Coronary artery (tissue), 2 donors: ENCODE data around the gene ANTKMT.

Source experiments
- DNase-seq: peaks from one replicate; pipeline ENCODE4 v3.0.0-alpha.2; 2017; ENCODE audit warnings: low spot score
- H3K27ac ChIP-seq, 2 donors: fragments of 200-600 bp; sonication (generic); one replicate each; pipeline ENCODE4 v1.5.1; 2016 to 2019
- H3K4me3 ChIP-seq: fragments of 200-600 bp; sonication (generic); 2 replicates; pipeline ENCODE4 v1.5.1; 2016; ENCODE audit warnings: mild to moderate bottlenecking, moderate library complexity
- TF ChIP-seq, protein P1 (sequence below): fragments of 200-600 bp; sonication (generic); IDR thresholded peaks from one replicate; pipeline ENCODE4 v1.5.1; 2019; ENCODE audit warnings: antibody characterized with exemption

The ANTKMT gene

DNA sequence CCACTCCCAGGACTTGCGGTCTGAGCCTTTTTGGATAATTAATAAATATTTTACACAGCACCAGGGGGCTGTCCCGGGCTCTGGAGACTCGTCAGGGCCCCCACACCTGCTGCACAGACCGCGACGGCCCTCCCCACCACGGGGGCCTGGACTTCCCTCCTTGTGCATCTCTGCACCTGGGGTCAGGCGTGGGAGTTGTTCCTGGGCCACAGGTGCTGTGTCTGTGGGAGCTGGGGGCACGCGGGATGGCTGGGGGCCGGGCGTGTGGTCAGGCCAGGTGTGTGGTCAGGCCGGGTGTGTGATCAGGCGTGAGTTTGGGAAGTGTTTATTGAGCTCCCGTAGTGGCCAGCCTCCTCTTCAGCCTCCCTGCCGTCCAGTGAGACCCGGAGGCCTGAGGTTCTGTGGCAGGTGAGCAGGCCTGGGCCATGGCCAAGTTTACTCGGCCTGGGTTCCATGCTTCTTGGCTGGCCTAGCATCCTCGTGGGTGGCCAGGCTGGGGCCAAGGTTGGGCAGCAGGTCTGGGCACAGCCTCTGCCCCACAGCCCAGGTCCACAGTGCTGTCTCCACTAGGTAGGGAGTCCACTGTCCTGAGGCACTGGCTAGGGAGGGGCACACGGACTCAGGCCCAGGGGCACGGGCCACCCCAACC, 42.6 kb upstream of the ANTKMT start:
- H3K4me3 ChIP-seq, result no peak overlapping the region
- TF ChIP-seq, protein P1, sequence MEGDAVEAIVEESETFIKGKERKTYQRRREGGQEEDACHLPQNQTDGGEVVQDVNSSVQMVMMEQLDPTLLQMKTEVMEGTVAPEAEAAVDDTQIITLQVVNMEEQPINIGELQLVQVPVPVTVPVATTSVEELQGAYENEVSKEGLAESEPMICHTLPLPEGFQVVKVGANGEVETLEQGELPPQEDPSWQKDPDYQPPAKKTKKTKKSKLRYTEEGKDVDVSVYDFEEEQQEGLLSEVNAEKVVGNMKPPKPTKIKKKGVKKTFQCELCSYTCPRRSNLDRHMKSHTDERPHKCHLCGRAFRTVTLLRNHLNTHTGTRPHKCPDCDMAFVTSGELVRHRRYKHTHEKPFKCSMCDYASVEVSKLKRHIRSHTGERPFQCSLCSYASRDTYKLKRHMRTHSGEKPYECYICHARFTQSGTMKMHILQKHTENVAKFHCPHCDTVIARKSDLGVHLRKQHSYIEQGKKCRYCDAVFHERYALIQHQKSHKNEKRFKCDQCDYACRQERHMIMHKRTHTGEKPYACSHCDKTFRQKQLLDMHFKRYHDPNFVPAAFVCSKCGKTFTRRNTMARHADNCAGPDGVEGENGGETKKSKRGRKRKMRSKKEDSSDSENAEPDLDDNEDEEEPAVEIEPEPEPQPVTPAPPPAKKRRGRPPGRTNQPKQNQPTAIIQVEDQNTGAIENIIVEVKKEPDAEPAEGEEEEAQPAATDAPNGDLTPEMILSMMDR, result no peak
- H3K27ac ChIP-seq, result no peak overlapping the region
- DNase-seq, result no peak

DNA sequence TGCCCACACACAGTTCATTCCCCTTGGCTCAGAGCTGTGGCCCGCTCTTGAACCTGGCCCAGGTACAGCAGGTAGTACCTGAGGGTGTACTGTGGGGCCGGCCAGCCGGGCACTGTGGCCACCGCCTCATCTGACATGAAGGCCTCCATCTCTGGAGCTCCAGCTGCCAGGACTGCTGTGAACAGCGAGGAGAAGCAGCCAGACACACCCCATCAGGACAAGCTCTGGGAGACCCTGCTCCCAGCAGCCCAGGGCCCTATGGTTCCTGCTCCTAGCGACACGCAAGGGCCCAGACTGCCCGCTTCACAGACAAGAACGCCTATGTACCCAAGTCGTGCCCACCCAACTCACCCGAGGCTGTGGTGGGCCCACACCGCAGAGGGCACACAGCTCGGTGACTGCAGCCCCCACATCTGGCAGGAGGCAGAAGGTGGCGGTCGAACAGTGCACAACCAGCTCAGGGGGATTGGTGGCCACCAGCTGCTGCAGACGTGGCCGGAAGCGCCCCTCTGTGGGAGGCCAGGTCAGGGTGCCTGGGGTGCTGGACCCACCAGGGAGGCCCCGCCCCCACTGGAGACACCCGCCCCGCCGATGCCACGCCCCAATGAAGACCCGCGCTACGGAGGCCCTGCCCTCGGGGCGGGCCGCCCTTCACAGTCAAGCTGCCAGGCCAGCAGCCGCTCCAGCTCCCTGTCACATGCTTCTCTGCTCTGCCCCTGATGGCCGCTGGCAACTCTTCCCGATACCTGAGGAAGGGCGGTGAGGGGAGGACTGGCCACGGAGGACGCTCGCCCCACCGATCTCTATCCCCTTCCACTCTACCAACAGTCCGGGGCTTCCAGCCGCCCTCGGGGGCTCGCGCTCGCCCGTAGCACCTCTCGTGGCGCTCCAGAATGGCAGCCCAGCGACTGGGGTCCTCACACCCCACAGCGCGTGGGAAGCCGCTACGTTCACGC, 41.8 kb upstream of the ANTKMT start:
- DNase-seq, result no peak
- TF ChIP-seq, protein P1, result no peak

DNA sequence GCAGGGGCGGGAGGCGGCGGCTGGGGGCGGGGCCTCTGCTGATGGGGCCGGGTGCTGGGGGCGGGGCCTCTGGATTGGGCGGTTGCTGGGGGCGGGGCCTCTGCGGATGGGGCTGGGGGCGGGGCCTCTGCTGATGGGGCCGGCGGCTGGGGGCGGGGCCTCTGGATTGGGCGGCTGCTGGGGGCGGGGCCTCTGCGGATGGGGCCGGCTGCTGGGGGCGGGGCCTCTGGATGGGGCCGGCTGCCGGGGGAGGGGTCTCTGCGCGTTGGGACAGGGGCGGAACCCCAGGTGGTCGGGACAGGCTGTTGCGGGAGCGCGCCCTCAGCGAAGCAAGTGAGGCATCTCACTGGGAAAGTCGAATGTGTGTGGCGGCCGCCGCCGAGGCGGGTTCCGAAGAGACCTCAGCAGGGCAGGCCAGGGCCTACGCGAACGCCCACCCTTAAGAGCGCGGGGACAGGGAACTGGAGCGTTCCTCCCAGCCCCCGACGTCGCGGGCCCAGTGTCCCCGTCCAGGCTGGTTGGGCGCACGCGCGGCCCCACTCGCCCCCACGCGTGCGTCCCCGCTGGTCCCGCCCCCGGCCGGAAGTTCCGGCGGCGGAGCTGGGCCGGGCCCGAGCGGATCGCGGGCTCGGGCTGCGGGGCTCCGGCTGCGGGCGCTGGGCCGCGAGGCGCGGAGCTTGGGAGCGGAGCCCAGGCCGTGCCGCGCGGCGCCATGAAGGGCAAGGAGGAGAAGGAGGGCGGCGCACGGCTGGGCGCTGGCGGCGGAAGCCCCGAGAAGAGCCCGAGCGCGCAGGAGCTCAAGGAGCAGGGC, 40.9 kb upstream of the ANTKMT start, which contains the start of gene STUB1:
Gene STUB1, plus strand, starts transcription at position 597 of the 811 bp plus-strand sequence. Its CDS starts 116 bp downstream, at position 713.
- TF ChIP-seq, protein P1, result no peak
- Histone ChIP-seq H3K4me3 (peak within 1 kb of the TSS; percentile 97), H3K27ac (peak within 1 kb of the TSS; percentile 73 to 98)
- peak; percentile 91 for DNase-seq

More for the DNA sequence above, 41.8 kb upstream of the ANTKMT start:
- Histone ChIP-seq H3K4me3 (peak overlapping the region; percentile 97), H3K27ac (peak overlapping the region; percentile 49 to 98)

DNA sequence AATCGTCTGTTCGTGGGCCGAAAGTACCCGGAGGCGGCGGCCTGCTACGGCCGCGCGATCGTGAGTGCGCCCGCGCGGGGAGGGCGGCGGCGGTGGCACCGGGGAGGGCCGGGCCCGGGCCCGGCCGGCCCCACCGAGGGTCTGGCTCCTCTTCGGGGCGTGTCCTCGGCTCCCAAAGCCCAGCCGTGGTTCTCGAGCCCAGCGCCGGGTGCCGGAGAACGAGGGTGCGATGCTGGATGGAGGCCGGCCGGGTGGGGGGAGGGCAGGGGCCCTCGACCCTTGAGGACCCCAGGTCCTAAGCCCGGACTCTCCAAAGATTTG, 40.4 kb upstream of the ANTKMT start:
- no peak for DNase-seq
- H3K27ac ChIP-seq, result peak overlapping the region; percentile 73 to 98

DNA sequence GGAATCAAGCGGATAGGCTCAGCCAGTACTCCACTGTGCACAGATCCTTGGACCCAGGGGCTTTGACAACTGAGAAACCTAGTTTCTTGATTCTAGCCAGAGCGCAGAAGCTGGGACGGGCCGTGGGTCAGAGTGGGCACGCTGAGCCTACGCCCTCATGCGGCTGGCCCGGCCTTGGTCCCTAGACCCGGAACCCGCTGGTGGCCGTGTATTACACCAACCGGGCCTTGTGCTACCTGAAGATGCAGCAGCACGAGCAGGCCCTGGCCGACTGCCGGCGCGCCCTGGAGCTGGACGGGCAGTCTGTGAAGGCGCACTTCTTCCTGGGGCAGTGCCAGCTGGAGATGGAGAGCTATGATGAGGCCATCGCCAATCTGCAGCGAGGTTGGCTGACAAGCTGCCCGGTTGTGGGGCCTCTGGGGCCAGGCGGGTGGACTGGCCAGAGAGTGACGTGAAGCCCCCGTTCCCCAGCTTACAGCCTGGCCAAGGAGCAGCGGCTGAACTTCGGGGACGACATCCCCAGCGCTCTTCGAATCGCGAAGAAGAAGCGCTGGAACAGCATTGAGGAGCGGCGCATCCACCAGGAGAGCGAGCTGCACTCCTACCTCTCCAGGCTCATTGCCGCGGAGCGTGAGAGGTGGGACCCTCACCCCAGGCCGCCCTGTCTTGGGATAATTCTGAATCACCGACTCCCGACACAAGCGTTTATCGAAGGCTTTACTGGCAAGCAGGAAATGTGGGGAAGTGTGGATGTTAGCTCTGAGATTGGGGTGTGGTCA, 39.8 kb upstream of the ANTKMT start:
- peak overlapping the region; percentile 73 to 98 for H3K27ac ChIP-seq
- peak overlapping the region; percentile 97 for H3K4me3 ChIP-seq
- DNase-seq, result no peak
- TF ChIP-seq, protein P1, result no peak

More for the DNA sequence above, 40.4 kb upstream of the ANTKMT start:
- TF ChIP-seq, protein P1, result no peak
- H3K4me3 ChIP-seq, result peak overlapping the region; percentile 97

DNA sequence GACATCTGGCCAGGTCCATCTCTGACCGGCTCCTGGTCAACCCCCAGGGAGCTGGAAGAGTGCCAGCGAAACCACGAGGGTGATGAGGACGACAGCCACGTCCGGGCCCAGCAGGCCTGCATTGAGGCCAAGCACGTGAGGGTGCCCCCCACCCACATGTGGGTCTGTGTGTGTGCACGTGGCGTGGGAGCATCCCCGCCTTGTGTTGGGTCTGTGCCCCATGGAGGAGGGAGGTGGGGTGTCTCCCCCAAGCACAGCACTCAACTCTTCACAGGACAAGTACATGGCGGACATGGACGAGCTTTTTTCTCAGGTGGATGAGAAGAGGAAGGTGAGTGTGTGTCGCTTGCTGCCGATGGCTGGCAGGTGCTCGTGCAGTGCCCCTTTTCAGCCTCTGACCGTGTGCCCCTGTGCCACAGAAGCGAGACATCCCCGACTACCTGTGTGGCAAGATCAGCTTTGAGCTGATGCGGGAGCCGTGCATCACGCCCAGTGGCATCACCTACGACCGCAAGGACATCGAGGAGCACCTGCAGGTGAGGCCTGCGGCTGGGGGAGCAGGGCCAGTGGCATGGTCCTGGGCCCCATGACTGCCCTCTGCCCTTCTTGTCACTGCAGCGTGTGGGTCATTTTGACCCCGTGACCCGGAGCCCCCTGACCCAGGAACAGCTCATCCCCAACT, 39.1 kb upstream of the ANTKMT start:
- DNase-seq, result no peak
- H3K4me3 ChIP-seq, result peak overlapping the region; percentile 97
- TF ChIP-seq, protein P1, result no peak
- H3K27ac ChIP-seq, result no peak overlapping the region
